ENCODE data around the gene CNOT1.

CNOT1 gene

GRCh38 chr16:58518083-58518979 is 111.3 kb downstream of the CNOT1 start:
- DNase-seq (ENCODE audit: insufficient read length, low spot score) = no peak
- no peak for FAIRE-seq
- no peak for TF ChIP-seq CTCF (IDR thresholded peaks at IDR 0.05; ENCODE audit: insufficient read depth, missing control alignments)

GRCh38 chr16:58516768-58517107 is 112.9 kb downstream of the CNOT1 start:
- no peak for DNase-seq (ENCODE audit: insufficient read length, low spot score)
- no peak for FAIRE-seq
- TF ChIP-seq CTCF (IDR thresholded peaks at IDR 0.05; ENCODE audit: insufficient read depth, missing control alignments) = no peak

GRCh38 chr16:58515871-58516767 is 113.5 kb downstream of the CNOT1 start:
- TF ChIP-seq CTCF (IDR thresholded peaks at IDR 0.05; ENCODE audit: insufficient read depth, missing control alignments) = no peak
- DNase-seq (ENCODE audit: insufficient read length, low spot score) (no peak), FAIRE-seq (no peak)

GRCh38 chr16:58515125-58515870 is 114.3 kb downstream of the CNOT1 start, which contains the start of gene SETD6:
TSS of gene SETD6 (plus strand) at chr16:58515517. CDS start at chr16:58515538, 21 bp downstream.
- TF ChIP-seq CTCF (IDR thresholded peaks at IDR 0.05; ENCODE audit: insufficient read depth, missing control alignments) = no peak
- FAIRE-seq (no peak), DNase-seq (ENCODE audit: insufficient read length, low spot score) (no peak)

GRCh38 chr16:58513874-58514273 is 115.8 kb downstream of the CNOT1 start:
- TF ChIP-seq CTCF (IDR thresholded peaks at IDR 0.05; ENCODE audit: insufficient read depth, missing control alignments) = no peak
- DNase-seq (ENCODE audit: insufficient read length, low spot score) = no peak
- no peak for FAIRE-seq

GRCh38 chr16:58511933-58512815 is 117.5 kb downstream of the CNOT1 start:
- TF ChIP-seq CTCF (IDR thresholded peaks at IDR 0.05; ENCODE audit: insufficient read depth, missing control alignments) = peak; percentile 71
- FAIRE-seq = no peak
- no peak for DNase-seq (ENCODE audit: insufficient read length, low spot score)
